Astrocyte of the cerebellum (primary cell): ENCODE measurements around the gene CCN2.

ENCODE experiments used
- DNase-seq: peaks from one replicate; pipeline ENCODE4 v3.0.0-alpha.2; 2011; ENCODE audit warnings: low read depth
- H3K4me3 ChIP-seq: 2 replicates; pipeline ENCODE4 v1.5.1; 2011; ENCODE audit warnings: mild to moderate bottlenecking, low read depth, low read length, moderate library complexity
- CTCF ChIP-seq: IDR thresholded peaks from 2 replicates; pipeline ENCODE4 v1.5.1; 2012; ENCODE audit warnings: low read length, low read depth, moderate library complexity, mild to moderate bottlenecking; ENCODE audit errors: missing control alignments
- in situ Hi-C: cut with HindIII; loops from 2 replicates; pipeline ENCODE4 v1.10.0; 2017; ENCODE audit warnings: low sequenced_read_pairs

The CCN2 gene

GRCh38 chr6:131968656-131969055 is 17.5 kb upstream of the CCN2 start:
- TF ChIP-seq CTCF = no peak
- no peak for DNase-seq
- H3K4me3 ChIP-seq = no peak overlapping the region
- in situ Hi-C loops = no loop called here

- no peak overlapping the region for H3K4me3 ChIP-seq
- in situ Hi-C loops = no loop called here
- no peak for DNase-seq
- TF ChIP-seq CTCF = no peak
Observed at GRCh38 chr6:131967948-131968347, 16.8 kb upstream of the CCN2 start.

GRCh38 chr6:131966443-131966842 is 15.3 kb upstream of the CCN2 start:
- TF ChIP-seq CTCF = no peak
- no peak overlapping the region for H3K4me3 ChIP-seq
- in situ Hi-C loops = no loop called here
- no peak for DNase-seq

- no peak for DNase-seq
- TF ChIP-seq CTCF = no peak
- H3K4me3 ChIP-seq = no peak overlapping the region
- in situ Hi-C loops = no loop called here
Observed at GRCh38 chr6:131963063-131963462, 11.9 kb upstream of the CCN2 start.

- no peak for DNase-seq
- no peak overlapping the region for H3K4me3 ChIP-seq
- in situ Hi-C loops = no loop called here
- no peak for TF ChIP-seq CTCF
Observed at GRCh38 chr6:131960371-131961133, 9.4 kb upstream of the CCN2 start.

GRCh38 chr6:131958542-131959470 is 7.6 kb upstream of the CCN2 start:
- no peak for DNase-seq
- H3K4me3 ChIP-seq = no peak overlapping the region
- in situ Hi-C loops = no loop called here
- no peak for TF ChIP-seq CTCF
